HG03025 (cell line): Measurements from ENCODE around the gene SPATA31E1.
"Not testable (repeated sequence)": the region's sequence is repeated elsewhere in the genome, so short reads cannot be mapped to it uniquely, and the experiment has no call there.

Experiments
- ATAC-seq: cut with Tn5 transposase; IDR thresholded peaks from one replicate; pipeline ENCODE4 v1.9.1; 2021; ENCODE audit warnings: mild to moderate bottlenecking, moderate library complexity; ENCODE audit not compliant: unreplicated experiment, low FRiP score

The SPATA31E1 gene

GRCh38 chr9:87919013-87919412 is 36.3 kb downstream of the SPATA31E1 start:
- not testable (repeated sequence) for ATAC-seq

GRCh38 chr9:87921561-87921960 is 38.9 kb downstream of the SPATA31E1 start:
- ATAC-seq = not testable (repeated sequence)

DNA sequence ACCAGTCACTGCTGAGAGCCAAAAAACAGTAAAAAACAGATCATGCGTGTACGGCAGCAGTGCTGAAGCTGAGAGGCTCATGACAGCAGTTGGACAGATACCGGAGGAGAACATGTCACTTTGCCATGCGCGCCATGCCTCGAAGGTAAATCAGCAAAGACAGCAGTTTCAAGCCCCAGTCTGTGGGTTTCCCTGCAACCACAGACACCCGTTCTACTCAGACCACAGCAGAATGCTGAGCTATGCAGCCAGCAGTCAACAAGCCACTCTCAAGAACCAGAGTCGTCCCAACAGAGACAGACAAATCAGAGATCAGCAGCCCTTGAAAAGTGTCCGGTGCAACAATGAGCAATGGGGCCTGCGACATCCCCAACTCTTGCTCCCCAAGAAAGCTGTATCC is 40.3 kb downstream of the SPATA31E1 start:
- ATAC-seq = not testable (repeated sequence)

DNA sequence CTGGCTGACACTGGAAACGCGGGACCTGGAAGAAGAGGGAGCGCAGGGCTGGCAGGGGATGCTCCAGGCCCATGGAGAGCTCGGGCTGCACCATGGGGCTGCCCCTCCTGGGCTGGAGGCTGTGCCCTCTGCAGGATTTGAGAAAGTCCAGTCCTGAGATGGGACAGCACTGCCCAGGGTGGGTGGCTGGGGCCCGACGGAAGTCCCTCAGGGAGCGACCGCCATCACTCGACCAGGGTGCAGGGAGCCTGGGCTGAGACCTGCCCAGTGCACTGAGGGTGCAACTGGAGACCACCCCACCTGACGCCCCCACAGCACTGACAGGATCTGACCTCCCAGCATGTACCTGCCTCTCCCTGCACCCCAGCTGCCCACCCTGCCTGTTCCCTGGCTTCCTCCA is 42.2 kb downstream of the SPATA31E1 start:
- not testable (repeated sequence) for ATAC-seq

DNA sequence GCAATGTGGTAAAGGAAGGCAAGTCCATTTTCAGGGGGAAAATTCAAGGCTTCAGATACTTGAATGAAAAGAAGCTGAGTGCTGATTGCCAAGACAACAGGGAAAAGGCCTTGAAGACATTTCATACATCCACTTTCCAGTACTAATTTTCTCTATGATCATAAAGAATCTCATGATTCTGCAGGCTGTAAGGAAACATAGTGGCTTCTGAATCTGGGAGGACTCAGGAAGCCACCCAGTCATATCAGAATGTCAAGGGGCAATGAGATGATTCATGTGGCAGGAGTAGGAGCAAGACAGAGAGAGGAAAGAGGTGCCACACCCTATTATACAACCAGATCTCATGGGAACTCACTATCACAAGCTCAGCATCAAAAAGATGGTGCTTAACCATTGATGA is 46.5 kb downstream of the SPATA31E1 start:
- ATAC-seq = not testable (repeated sequence)

- not testable (repeated sequence) for ATAC-seq
Observed at GRCh38 chr9:87934444-87934843, 51.8 kb downstream of the SPATA31E1 start.

- ATAC-seq = not testable (repeated sequence)
Observed at GRCh38 chr9:87937352-87937751, 54.7 kb downstream of the SPATA31E1 start.

DNA sequence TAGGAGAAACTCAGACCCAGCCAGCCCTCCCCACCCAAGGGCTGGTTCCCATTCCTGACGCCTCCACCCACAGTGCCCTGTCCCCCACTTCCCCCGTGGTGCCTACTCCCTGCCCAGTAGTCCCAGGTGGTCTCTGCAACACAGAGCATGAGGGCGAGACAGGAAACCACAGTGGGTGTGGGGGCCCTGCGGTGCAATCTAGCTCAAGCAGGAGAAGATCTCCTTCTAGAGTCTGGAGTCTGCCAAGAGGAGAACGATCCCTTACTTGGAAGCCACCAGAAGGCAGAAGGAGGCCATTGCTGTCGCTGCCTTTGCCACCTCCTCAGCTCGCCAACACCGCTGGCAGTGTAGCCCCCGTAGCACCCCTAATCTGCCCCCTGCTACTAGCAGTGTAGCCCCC is 55.2 kb downstream of the SPATA31E1 start:
- ATAC-seq = not testable (repeated sequence)

DNA sequence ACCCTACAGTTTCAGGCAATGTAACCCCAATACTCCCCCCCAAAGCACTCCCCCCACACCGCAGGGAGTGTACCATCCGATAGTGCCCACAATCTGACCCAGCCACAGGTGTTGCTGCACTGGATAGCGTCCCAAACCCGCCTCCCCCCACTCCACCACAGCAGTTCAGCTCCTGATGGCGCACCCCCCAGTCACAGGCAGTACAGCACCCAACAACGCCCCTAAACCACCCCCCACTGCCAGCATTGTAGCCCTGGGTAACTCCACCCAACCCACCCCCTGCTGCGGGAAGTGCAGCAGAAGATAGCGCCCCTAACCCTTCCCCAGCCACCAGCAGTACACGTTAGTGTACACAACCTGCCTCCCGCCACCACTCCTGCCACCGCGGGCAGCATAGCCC is 55.7 kb downstream of the SPATA31E1 start:
- ATAC-seq = not testable (repeated sequence)
